ENCODE data around the gene F2RL3.

DNA sequence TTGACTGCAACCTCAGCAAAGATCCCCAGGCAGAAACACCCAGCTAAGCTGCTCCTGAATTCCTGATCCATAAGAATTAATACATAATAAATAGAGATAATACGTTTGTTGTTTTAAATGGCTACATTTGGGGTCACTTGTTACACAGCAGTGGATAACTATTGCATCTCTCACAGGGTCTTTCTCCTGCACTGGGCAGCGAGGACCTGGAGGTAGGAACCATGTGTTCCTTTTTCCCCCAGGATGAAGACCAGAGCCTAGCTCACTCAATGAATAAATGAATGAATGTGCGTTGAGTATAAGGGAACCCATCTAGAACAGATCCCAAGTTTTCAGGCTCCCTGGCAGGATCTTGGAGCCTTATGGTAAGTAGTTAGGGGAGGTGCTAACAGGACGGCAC, 30.7 kb downstream of the F2RL3 start:
- TF ChIP-seq EZH2 (IDR thresholded peaks at IDR 0.05; ENCODE audit: borderline replicate concordance, insufficient read depth, low read length, poor library complexity, severe bottlenecking) (no peak), POLR2AphosphoS5 (IDR thresholded peaks at IDR 0.05) (no peak), EP300 (conservative IDR thresholded peaks at IDR 0.05; ENCODE audit: poor library complexity, severe bottlenecking) (no peak), RAD21 (conservative IDR thresholded peaks at IDR 0.05) (no peak), SMC3 (conservative IDR thresholded peaks at IDR 0.05; ENCODE audit: poor library complexity) (no peak), TAF1 (IDR thresholded peaks at IDR 0.05; ENCODE audit: low read depth) (no peak)
- TF ChIP-seq, protein P1, sequence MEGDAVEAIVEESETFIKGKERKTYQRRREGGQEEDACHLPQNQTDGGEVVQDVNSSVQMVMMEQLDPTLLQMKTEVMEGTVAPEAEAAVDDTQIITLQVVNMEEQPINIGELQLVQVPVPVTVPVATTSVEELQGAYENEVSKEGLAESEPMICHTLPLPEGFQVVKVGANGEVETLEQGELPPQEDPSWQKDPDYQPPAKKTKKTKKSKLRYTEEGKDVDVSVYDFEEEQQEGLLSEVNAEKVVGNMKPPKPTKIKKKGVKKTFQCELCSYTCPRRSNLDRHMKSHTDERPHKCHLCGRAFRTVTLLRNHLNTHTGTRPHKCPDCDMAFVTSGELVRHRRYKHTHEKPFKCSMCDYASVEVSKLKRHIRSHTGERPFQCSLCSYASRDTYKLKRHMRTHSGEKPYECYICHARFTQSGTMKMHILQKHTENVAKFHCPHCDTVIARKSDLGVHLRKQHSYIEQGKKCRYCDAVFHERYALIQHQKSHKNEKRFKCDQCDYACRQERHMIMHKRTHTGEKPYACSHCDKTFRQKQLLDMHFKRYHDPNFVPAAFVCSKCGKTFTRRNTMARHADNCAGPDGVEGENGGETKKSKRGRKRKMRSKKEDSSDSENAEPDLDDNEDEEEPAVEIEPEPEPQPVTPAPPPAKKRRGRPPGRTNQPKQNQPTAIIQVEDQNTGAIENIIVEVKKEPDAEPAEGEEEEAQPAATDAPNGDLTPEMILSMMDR (IDR thresholded peaks at IDR 0.05; ENCODE audit: poor library complexity, severe bottlenecking), result no peak
- TF ChIP-seq, protein P2, sequence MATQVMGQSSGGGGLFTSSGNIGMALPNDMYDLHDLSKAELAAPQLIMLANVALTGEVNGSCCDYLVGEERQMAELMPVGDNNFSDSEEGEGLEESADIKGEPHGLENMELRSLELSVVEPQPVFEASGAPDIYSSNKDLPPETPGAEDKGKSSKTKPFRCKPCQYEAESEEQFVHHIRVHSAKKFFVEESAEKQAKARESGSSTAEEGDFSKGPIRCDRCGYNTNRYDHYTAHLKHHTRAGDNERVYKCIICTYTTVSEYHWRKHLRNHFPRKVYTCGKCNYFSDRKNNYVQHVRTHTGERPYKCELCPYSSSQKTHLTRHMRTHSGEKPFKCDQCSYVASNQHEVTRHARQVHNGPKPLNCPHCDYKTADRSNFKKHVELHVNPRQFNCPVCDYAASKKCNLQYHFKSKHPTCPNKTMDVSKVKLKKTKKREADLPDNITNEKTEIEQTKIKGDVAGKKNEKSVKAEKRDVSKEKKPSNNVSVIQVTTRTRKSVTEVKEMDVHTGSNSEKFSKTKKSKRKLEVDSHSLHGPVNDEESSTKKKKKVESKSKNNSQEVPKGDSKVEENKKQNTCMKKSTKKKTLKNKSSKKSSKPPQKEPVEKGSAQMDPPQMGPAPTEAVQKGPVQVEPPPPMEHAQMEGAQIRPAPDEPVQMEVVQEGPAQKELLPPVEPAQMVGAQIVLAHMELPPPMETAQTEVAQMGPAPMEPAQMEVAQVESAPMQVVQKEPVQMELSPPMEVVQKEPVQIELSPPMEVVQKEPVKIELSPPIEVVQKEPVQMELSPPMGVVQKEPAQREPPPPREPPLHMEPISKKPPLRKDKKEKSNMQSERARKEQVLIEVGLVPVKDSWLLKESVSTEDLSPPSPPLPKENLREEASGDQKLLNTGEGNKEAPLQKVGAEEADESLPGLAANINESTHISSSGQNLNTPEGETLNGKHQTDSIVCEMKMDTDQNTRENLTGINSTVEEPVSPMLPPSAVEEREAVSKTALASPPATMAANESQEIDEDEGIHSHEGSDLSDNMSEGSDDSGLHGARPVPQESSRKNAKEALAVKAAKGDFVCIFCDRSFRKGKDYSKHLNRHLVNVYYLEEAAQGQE (IDR thresholded peaks at IDR 0.05; ENCODE audit: borderline replicate concordance), result no peak
